ENCODE data around the gene ZNF639.

GRCh38 chr3:179322286-179323196 is at the start of gene ZNF639:
- TF ChIP-seq CTCF (IDR thresholded peaks at IDR 0.05) = peak; percentile 58 to 90 (median 78)
- no peak for TF ChIP-seq POLR2A (IDR thresholded peaks at IDR 0.05)
- TF ChIP-seq EP300 (IDR thresholded peaks at IDR 0.05; ENCODE audit: low read depth) = no peak
- peak; percentile 30 to 90 (median 70) for TF ChIP-seq POLR2AphosphoS5 (IDR thresholded peaks at IDR 0.05)
